Fibroblast of lung (primary cell): ENCODE results near the gene SREBF2. TPM values are rescaled to one million over a fixed set of nuclear protein-coding genes. Genes with fewer than 3 reads are reported as not detected.

Source experiments
- DNase-seq, 2 donors: peaks; one replicate each; pipeline versions ENCODE4 v3.0.0 to v3.0.0-alpha.2; 2010; ENCODE audit warnings: low read depth in 2 of 2
- H2AFZ ChIP-seq: 2 replicates; pipeline ENCODE4 v1.5.1; 2012; ENCODE audit warnings: low read length, control low read depth, inconsistent platforms
- H3K27ac ChIP-seq: 2 replicates; pipeline ENCODE4 v1.5.1; 2011; ENCODE audit warnings: low read length, control low read depth; ENCODE audit not compliant: insufficient read depth
- H3K27me3 ChIP-seq: 2 replicates; pipeline ENCODE4 v1.5.1; 2011; ENCODE audit warnings: mild to moderate bottlenecking, low read length; ENCODE audit not compliant: control insufficient read depth, insufficient read depth
- H3K36me3 ChIP-seq: 2 replicates; pipeline ENCODE4 v1.5.1; 2011; ENCODE audit warnings: low read length; ENCODE audit not compliant: control insufficient read depth, insufficient read depth
- H3K4me1 ChIP-seq: 2 replicates; pipeline ENCODE4 v1.5.1; 2011; ENCODE audit warnings: low read length; ENCODE audit not compliant: control insufficient read depth, insufficient read depth; ENCODE audit errors: extremely low read depth
- H3K4me2 ChIP-seq: 2 replicates; pipeline ENCODE4 v1.5.1; 2011; ENCODE audit warnings: low read length, control low read depth; ENCODE audit not compliant: insufficient read depth; ENCODE audit errors: extremely low read depth
- H3K4me3 ChIP-seq, 4 experiments: fragments of 200-600 bp in 1 of 4; sonication (generic) in 1 of 4; replicated peaks in 1 of 4; 2 replicates each; pipeline ENCODE4 v1.5.1; 2011 to 2016; ENCODE audit warnings: low read length in 4 of 4, low read depth in 3 of 4, mild to moderate bottlenecking in 3 of 4, control low read depth in 2 of 4, inconsistent platforms in 1 of 4, mixed read lengths in 1 of 4; ENCODE audit not compliant: insufficient read depth in 1 of 4; ENCODE audit errors: control extremely low read depth in 1 of 4
- H3K79me2 ChIP-seq: 2 replicates; pipeline ENCODE4 v1.5.1; 2012; ENCODE audit warnings: mild to moderate bottlenecking, low read length, inconsistent platforms; ENCODE audit not compliant: control insufficient read depth, insufficient read depth
- H3K9ac ChIP-seq: 2 replicates; pipeline ENCODE4 v1.5.1; 2011; ENCODE audit warnings: mild to moderate bottlenecking, low read length, control low read depth; ENCODE audit not compliant: insufficient read depth
- H3K9me3 ChIP-seq: 2 replicates; pipeline ENCODE4 v1.5.1; 2012; ENCODE audit warnings: low read depth, low read length; ENCODE audit not compliant: control insufficient read depth, insufficient read depth
- H4K20me1 ChIP-seq: 2 replicates; pipeline ENCODE4 v1.5.1; 2011; ENCODE audit warnings: low read length; ENCODE audit not compliant: control insufficient read depth, insufficient read depth; ENCODE audit errors: extremely low read depth
- CTCF ChIP-seq, 2 donors: IDR thresholded peaks in 1 of 2; conservative IDR thresholded peaks in 1 of 2; 1 replicate in 1 of 2; 2 replicates in 1 of 2; pipeline ENCODE4 v1.5.1; 2011 to 2012; ENCODE audit warnings: low read length in 2 of 2, control low read depth in 1 of 2, inconsistent platforms in 1 of 2, low read depth in 1 of 2, mild to moderate bottlenecking in 1 of 2
- EZH2 ChIP-seq: IDR thresholded peaks from 2 replicates; pipeline ENCODE4 v1.5.1; 2012; ENCODE audit warnings: low read length, control low read depth, mild to moderate bottlenecking; ENCODE audit errors: missing control alignments
- polyA plus RNA-seq, 2 donors: library from polyadenylated mRNA; depleted of rRNA in 1 of 2; stranded (reverse) in 1 of 2; unstranded in 1 of 2; fragments of >200 nt; gene quantifications; 2 replicates each; pipeline ENCODE4 v1.2.1, GENCODE V29; 2011 to 2012; ENCODE audit warnings: missing spikeins in 1 of 2
- total RNA-seq: library from RNA; depleted of rRNA; stranded (reverse); fragments of >200 nt; gene quantifications from 2 replicates; pipeline ENCODE4 v1.2.1, GENCODE V29; 2014

Gene SREBF2
- total and polyA plus RNA-seq, 2 donors (not counting 1 experiment from before 2014, with no cell fraction given), result 51.7 to 103 TPM

- no peak overlapping the region for H3K9ac ChIP-seq
- no peak overlapping the region for H2AFZ ChIP-seq
- H3K27ac ChIP-seq, result no peak overlapping the region
- H3K36me3 ChIP-seq, result no peaks in the 10 kb centered on the region
- H3K4me3 ChIP-seq, result no peak overlapping the region
- no peak for DNase-seq
- peaks cover 6% of the 10 kb centered on the region for H3K4me1 ChIP-seq
- TF ChIP-seq EZH2 (no peak), CTCF (conservative IDR thresholded peaks at IDR 0.05 in 1 of 2, IDR thresholded peaks at IDR 0.05 in 1 of 2; ENCODE audit: low read depth in 1 of 2, low read length in 2 of 2) (no peak)
- no peaks in the 10 kb centered on the region for H3K9me3 ChIP-seq
- peaks cover 2% of the 10 kb centered on the region for H3K79me2 ChIP-seq
- H4K20me1 ChIP-seq, result no peaks in the 10 kb centered on the region
- no peak overlapping the region for H3K4me2 ChIP-seq
- no peaks in the 10 kb centered on the region for H3K27me3 ChIP-seq
Observed at GRCh38 chr22:41798736-41799135, 34.2 kb upstream of the SREBF2 start.

- DNase-seq, result peak; percentile 22 to 25
- no peaks in the 10 kb centered on the region for H3K9me3 ChIP-seq
- H3K4me1 ChIP-seq, result peaks cover 6% of the 10 kb centered on the region
- peak overlapping the region; percentile 62 to 99 (median 78) for H3K4me3 ChIP-seq
- H3K27ac ChIP-seq, result peak overlapping the region; percentile 65
- no peaks in the 10 kb centered on the region for H3K36me3 ChIP-seq
- peak overlapping the region; percentile 53 for H3K9ac ChIP-seq
- H2AFZ ChIP-seq, result peak overlapping the region; percentile 88
- H3K79me2 ChIP-seq, result peaks cover 2% of the 10 kb centered on the region
- H4K20me1 ChIP-seq, result no peaks in the 10 kb centered on the region
- H3K4me2 ChIP-seq, result peak overlapping the region; percentile 79
- no peaks in the 10 kb centered on the region for H3K27me3 ChIP-seq
- TF ChIP-seq EZH2 (no peak), CTCF (conservative IDR thresholded peaks at IDR 0.05 in 1 of 2, IDR thresholded peaks at IDR 0.05 in 1 of 2; ENCODE audit: low read depth in 1 of 2, low read length in 2 of 2) (no peak)
Observed at GRCh38 chr22:41799486-41800347, 33.2 kb upstream of the SREBF2 start.

GRCh38 chr22:41800348-41801146, 32.4 kb upstream of the SREBF2 start, which contains the start of gene CCDC134:
Gene CCDC134, plus strand, starts transcription at chr22:41800679. Its CDS starts 8,212 bp downstream, at chr22:41808891.
- peaks cover 2% of the 10 kb centered on the region for H3K79me2 ChIP-seq
- H3K4me3 ChIP-seq, result peak within 1 kb of the TSS; percentile 62 to 99 (median 78)
- no peaks in the 10 kb centered on the region for H3K36me3 ChIP-seq
- H3K9me3 ChIP-seq, result no peaks in the 10 kb centered on the region
- H4K20me1 ChIP-seq, result no peaks in the 10 kb centered on the region
- no peak for TF ChIP-seq EZH2
- no peak for TF ChIP-seq CTCF (conservative IDR thresholded peaks at IDR 0.05 in 1 of 2, IDR thresholded peaks at IDR 0.05 in 1 of 2; ENCODE audit: low read depth in 1 of 2, low read length in 2 of 2)
- peak within 1 kb of the TSS; percentile 88 for H2AFZ ChIP-seq
- DNase-seq, result peak; percentile 74 to 78
- peaks cover 6% of the 10 kb centered on the region for H3K4me1 ChIP-seq
- H3K4me2 ChIP-seq, result peak within 1 kb of the TSS; percentile 88
- H3K27ac ChIP-seq, result peak within 1 kb of the TSS; percentile 65
- H3K27me3 ChIP-seq, result no peaks in the 10 kb centered on the region
- H3K9ac ChIP-seq, result peak within 1 kb of the TSS; percentile 53
